Nephron (organoid): ENCODE measurements around the gene BCORL1.
A peak's percentile ranks its signal among the peaks of the same experiment; 100 is the strongest.

Experiments
- H3K27ac Mint-ChIP-seq, 3 experiments: 2 replicates each; pipeline ENCODE4 v1.8.0; 2020; ENCODE audit warnings: mixed read lengths in 3 of 3, mild to moderate bottlenecking in 2 of 3, moderate library complexity in 1 of 3
- H3K27me3 Mint-ChIP-seq: 2 replicates; pipeline ENCODE4 v1.8.0; 2021; ENCODE audit warnings: low read depth, mild to moderate bottlenecking, moderate library complexity, mixed read lengths
- H3K36me3 Mint-ChIP-seq: 2 replicates; pipeline ENCODE4 v1.8.0; 2020; ENCODE audit warnings: low read depth, mixed read lengths
- H3K4me1 Mint-ChIP-seq: 2 replicates; pipeline ENCODE4 v1.8.0; 2020; ENCODE audit warnings: mixed read lengths
- H3K4me3 Mint-ChIP-seq, 3 experiments: 2 replicates each; pipeline ENCODE4 v1.8.0; 2020; ENCODE audit warnings: mild to moderate bottlenecking in 3 of 3, mixed read lengths in 3 of 3, moderate library complexity in 2 of 3
- H3K9me3 Mint-ChIP-seq: 2 replicates; pipeline ENCODE4 v1.8.0; 2020; ENCODE audit warnings: mixed read lengths
- TF ChIP-seq, protein P1 (sequence below), 3 experiments: fragments of 200-600 bp; sonication (generic); IDR thresholded peaks; one replicate each; pipeline ENCODE4 v1.5.0; 2021; ENCODE audit warnings: antibody characterized with exemption in 3 of 3; ENCODE audit not compliant: unreplicated experiment in 3 of 3

BCORL1 gene

DNA sequence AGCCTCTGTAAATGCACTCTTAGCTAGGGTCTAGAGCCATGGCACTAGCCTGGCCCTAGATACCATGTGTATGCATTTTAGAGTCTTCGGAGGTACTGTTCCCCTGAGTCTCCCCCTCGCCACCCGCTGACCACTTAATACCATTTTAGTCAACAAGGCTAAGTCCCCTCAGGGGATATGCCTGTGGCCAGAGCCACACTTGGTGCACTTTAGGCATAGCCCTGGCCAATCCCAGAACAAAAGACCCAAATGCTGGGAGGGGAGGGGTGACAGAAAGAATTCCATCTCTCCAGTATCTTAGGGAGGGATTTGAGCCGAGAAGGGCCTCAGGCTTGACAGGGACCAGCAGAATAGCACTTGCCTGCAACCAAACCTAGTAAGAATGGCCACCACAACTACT is 28.6 kb upstream of the BCORL1 start:
- peaks cover 12% of the 10 kb centered on the region for H3K27me3 Mint-ChIP-seq
- TF ChIP-seq, protein P1, sequence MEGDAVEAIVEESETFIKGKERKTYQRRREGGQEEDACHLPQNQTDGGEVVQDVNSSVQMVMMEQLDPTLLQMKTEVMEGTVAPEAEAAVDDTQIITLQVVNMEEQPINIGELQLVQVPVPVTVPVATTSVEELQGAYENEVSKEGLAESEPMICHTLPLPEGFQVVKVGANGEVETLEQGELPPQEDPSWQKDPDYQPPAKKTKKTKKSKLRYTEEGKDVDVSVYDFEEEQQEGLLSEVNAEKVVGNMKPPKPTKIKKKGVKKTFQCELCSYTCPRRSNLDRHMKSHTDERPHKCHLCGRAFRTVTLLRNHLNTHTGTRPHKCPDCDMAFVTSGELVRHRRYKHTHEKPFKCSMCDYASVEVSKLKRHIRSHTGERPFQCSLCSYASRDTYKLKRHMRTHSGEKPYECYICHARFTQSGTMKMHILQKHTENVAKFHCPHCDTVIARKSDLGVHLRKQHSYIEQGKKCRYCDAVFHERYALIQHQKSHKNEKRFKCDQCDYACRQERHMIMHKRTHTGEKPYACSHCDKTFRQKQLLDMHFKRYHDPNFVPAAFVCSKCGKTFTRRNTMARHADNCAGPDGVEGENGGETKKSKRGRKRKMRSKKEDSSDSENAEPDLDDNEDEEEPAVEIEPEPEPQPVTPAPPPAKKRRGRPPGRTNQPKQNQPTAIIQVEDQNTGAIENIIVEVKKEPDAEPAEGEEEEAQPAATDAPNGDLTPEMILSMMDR (IDR thresholded peaks at IDR 0.05; ENCODE audit: unreplicated experiment in 3 of 3) = no peak
- H3K9me3 Mint-ChIP-seq = peaks cover 25% of the 10 kb centered on the region
- H3K4me1 Mint-ChIP-seq = peaks cover 39% of the 10 kb centered on the region
- H3K4me3 Mint-ChIP-seq = peak overlapping the region; percentile 54 to 76 (median 64)
- peak overlapping the region in 2 of 3 experiments; percentile 62 to 84 for H3K27ac Mint-ChIP-seq
- no peaks in the 10 kb centered on the region for H3K36me3 Mint-ChIP-seq

DNA sequence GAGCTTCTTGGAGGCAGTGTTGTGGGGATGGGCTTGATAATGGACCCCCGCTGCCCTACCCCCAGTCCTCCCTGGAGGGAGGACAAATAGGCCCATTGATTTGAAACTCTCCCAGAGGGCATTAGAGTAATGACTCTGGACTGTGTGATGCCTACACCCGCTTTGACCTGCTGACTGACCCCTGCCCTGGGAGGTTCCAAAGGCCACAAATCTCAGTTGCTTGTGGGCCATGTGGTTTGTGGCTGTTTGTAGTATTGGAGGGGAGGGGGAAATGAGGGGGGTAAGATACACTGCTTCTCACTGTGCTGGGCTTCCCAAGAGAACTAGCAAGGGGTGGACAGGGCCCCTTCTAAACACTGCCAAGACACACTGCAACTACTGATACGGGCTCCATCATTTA is 27.6 kb upstream of the BCORL1 start:
- Mint-ChIP-seq H3K27ac (peak overlapping the region in 1 of 3 experiments; percentile 76), H3K9me3 (peaks cover 26% of the 10 kb centered on the region), H3K4me3 (peak overlapping the region in 2 of 3 experiments; percentile 47 to 76), H3K27me3 (peaks cover 15% of the 10 kb centered on the region), H3K4me1 (peaks cover 45% of the 10 kb centered on the region), H3K36me3 (no peaks in the 10 kb centered on the region)
- TF ChIP-seq, protein P1 (IDR thresholded peaks at IDR 0.05; ENCODE audit: unreplicated experiment in 3 of 3) = no peak

DNA sequence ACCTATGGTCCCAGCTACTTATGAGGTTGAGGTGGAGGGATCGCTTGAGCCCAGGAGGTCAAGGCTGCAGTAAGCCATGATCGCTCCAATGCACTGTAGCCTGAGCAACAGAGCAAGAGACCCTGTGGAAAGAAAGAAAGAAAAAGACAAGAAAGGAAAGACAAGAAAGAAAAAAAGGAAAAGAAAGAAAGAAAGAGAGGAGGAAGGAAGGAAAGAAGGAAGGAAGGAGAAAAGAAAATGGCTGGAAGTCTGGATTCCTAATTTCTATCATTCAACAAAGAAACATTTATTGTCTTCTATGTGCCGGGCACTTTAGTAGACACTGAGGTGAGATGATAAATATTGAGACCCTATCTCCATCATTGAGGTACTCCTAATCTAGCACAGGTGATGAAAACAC is 26.8 kb upstream of the BCORL1 start:
- TF ChIP-seq, protein P1 (IDR thresholded peaks at IDR 0.05; ENCODE audit: unreplicated experiment in 3 of 3) = no peak
- Mint-ChIP-seq H3K4me3 (peak overlapping the region; percentile 47 to 69 (median 55)), H3K4me1 (peaks cover 49% of the 10 kb centered on the region), H3K36me3 (no peaks in the 10 kb centered on the region), H3K27me3 (peaks cover 17% of the 10 kb centered on the region), H3K9me3 (peaks cover 26% of the 10 kb centered on the region), H3K27ac (peak overlapping the region in 1 of 3 experiments; percentile 2)

DNA sequence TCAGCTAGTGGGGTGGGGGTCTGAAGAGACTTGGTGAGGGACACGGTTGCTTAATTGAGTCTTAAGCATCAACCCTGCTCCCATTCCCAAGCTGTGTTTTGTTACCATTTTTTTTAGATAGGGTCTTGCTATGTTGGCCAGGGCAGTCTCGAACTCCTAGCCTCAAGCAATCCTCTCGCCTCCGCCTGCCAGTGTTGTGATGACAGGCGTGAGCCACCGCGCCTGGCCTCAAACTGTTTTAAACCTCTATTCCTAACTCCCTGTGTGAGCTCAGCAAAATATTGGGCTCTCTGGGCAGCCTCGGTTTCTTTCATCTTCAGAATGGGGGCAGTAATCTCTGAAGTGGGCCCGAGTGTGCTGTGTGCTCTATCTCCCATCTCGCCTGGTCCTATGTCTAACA is 26.3 kb upstream of the BCORL1 start:
- TF ChIP-seq, protein P1 (IDR thresholded peaks at IDR 0.05; ENCODE audit: unreplicated experiment in 3 of 3) = no peak
- Mint-ChIP-seq H3K27ac (peak overlapping the region in 2 of 3 experiments; percentile 11 to 41), H3K4me1 (peaks cover 49% of the 10 kb centered on the region), H3K4me3 (peak overlapping the region; percentile 73 to 79 (median 73)), H3K9me3 (peaks cover 26% of the 10 kb centered on the region), H3K36me3 (no peaks in the 10 kb centered on the region), H3K27me3 (peaks cover 17% of the 10 kb centered on the region)

DNA sequence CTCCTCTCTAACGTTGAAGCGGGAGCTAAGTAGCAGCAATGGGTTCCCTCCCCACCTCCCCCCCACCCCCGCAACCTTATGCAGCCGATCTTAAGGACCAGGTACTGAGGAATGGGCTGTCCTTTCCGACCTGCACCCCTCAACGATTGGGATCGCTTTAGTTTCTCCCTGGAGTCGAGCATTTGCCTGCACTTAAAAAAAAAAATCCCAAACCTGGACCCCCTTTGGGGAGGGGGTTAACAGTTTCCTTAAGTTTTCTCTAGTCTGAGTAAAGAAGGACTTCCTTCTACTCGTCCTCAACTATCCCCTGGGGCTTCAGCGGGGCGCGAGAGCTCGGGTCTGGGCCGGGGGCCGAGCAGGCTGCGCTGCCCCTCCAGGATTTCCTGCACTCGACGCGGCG is 25.7 kb upstream of the BCORL1 start:
- H3K27me3 Mint-ChIP-seq = peaks cover 21% of the 10 kb centered on the region
- H3K36me3 Mint-ChIP-seq = peaks cover 2% of the 10 kb centered on the region
- H3K9me3 Mint-ChIP-seq = peaks cover 30% of the 10 kb centered on the region
- peaks cover 49% of the 10 kb centered on the region for H3K4me1 Mint-ChIP-seq
- TF ChIP-seq, protein P1 (IDR thresholded peaks at IDR 0.05; ENCODE audit: unreplicated experiment in 3 of 3) = no peak
- peak overlapping the region in 2 of 3 experiments; percentile 11 to 41 for H3K27ac Mint-ChIP-seq
- H3K4me3 Mint-ChIP-seq = peak overlapping the region; percentile 73 to 79 (median 73)
